ENCODE measurements around the gene PDILT. TPM values are rescaled to one million over a fixed set of nuclear protein-coding genes. Genes with fewer than 3 reads are reported as not detected.

PDILT gene
- total and polyA plus RNA-seq, 11 donors, result not detected

DNA sequence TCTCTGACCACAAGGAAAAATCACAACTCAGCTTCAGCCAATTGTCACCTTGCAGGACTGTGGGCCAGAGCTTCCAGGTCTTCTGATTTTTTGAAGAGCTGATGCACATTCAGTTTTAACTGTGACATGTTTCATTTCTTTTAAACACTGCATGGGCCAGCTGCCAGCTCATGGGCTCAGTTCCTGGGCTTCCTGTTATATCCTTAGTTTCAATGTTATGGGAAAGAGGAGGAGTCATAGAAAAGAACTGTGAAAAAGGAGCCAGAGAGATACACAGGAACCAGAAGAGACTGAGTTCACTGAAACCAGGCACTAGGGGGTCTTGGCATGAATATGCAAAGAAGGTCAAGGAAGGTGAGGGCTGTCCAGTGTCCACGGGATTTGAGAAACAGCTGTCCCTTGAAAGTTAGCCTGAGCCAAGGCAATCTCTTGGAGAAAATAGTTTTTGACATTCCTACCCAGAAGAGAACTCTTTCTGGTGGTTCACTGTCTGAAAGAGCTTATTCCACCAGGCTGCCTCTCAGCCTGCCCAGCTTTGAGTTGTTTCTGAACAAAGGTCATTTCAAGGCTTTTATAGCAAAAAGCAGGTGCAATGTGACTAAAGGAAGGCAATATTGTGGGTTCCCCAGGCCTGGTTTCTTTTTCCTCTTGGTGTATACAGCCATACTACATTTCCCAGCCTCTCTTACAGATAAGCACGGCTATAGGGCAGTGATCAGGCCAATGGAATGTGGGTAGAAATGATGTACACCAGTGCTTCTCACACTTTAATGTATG lies 10.5 kb downstream of the PDILT start:
- no peak overlapping the region for H3K4me3 ChIP-seq
- TF ChIP-seq, protein P1, sequence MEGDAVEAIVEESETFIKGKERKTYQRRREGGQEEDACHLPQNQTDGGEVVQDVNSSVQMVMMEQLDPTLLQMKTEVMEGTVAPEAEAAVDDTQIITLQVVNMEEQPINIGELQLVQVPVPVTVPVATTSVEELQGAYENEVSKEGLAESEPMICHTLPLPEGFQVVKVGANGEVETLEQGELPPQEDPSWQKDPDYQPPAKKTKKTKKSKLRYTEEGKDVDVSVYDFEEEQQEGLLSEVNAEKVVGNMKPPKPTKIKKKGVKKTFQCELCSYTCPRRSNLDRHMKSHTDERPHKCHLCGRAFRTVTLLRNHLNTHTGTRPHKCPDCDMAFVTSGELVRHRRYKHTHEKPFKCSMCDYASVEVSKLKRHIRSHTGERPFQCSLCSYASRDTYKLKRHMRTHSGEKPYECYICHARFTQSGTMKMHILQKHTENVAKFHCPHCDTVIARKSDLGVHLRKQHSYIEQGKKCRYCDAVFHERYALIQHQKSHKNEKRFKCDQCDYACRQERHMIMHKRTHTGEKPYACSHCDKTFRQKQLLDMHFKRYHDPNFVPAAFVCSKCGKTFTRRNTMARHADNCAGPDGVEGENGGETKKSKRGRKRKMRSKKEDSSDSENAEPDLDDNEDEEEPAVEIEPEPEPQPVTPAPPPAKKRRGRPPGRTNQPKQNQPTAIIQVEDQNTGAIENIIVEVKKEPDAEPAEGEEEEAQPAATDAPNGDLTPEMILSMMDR (IDR thresholded peaks at IDR 0.05), result no peak
- TF ChIP-seq POLR2A (IDR thresholded peaks at IDR 0.05), result no peak
- 40 to 53% (median 49%) methylated on average over 2 of the region's 2 CpGs for WGBS, 4 donors
- no peak for ATAC-seq
- peaks cover 0 to 12% (median 7%) of the 10 kb centered on the region in 12 donors for H3K4me1 ChIP-seq
- intact Hi-C loops (cut with DNase I), result no loop called here
- no peaks in the 10 kb centered on the region for H3K9me3 ChIP-seq
- no peak for DNase-seq
- peak overlapping the region in 3 of 12 donors; percentile 16 to 24 (median 18) for H3K27ac ChIP-seq
- no peaks in the 10 kb centered on the region for H3K36me3 ChIP-seq
- H3K27me3 ChIP-seq, result no peaks in the 10 kb centered on the region

DNA sequence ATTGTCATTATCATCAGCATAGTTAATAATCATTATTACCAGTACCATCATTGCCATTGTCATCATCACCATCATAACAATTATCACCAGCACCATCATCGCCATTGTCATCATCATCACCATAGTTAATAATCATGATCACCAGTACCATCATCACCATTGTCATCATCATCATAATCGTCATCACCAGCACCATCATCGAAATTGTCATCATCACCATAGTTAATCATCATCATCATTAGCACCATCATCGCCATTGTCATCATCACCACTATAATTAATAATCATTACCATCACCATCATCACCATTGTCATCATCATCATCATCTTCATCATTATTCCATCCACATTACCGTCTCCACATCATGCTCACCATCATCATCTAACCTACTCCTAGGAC lies 13.5 kb downstream of the PDILT start:
- WGBS, 4 donors, result 85 to 94% (median 94%) methylated on average over 5 of the region's 5 CpGs
- Histone ChIP-seq H3K27me3 (no peaks in the 10 kb centered on the region), H3K9me3 (no peaks in the 10 kb centered on the region), H3K27ac (no peak overlapping the region), H3K36me3 (no peaks in the 10 kb centered on the region), H3K4me3 (no peak overlapping the region), H3K4me1 (peaks cover 0 to 13% (median 7%) of the 10 kb centered on the region in 12 donors)
- ATAC-seq, result no peak
- intact Hi-C loops (cut with DNase I), result no loop called here
- no peak for DNase-seq
- TF ChIP-seq, protein P1 (IDR thresholded peaks at IDR 0.05), result no peak
- TF ChIP-seq POLR2A (IDR thresholded peaks at IDR 0.05), result no peak

DNA sequence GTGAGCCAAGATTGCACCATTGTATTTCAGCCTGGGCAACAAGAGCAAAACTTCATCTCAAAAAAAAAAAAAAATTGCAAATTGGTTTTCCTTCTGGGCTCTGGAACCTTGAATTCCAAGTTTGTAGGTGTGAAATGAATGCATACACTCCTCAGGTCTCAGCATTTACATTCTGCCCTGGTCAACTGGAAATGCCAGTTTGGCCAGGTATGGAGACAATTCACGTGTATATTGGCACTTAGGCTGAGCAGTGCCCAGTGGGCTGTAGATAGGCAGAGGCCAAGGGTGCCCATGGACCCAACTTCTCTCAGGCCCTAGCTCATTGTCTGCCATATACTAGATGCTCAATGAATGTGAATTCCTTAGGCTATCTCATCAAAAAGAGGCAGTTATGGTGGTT lies 15.7 kb downstream of the PDILT start:
- TF ChIP-seq, protein P1 (IDR thresholded peaks at IDR 0.05), result no peak
- TF ChIP-seq POLR2A (IDR thresholded peaks at IDR 0.05), result no peak
- Histone ChIP-seq H3K27me3 (no peaks in the 10 kb centered on the region), H3K4me1 (peaks cover 0 to 9% (median under 1%) of the 10 kb centered on the region in 12 donors), H3K27ac (no peak overlapping the region), H3K36me3 (no peaks in the 10 kb centered on the region), H3K4me3 (no peak overlapping the region), H3K9me3 (no peaks in the 10 kb centered on the region)
- ATAC-seq (no peak), DNase-seq (no peak)
- intact Hi-C loops (cut with DNase I), result loop anchor here in 2 of 10 donors (5.0 kb wide), 2 partner anchors 482 to 832 kb away; partner anchors contain the start of gene VPS35L (in 1 of the 2)
- WGBS, 4 donors, result 78 to 89% (median 84%) methylated on average over 1 of the region's 1 CpG

DNA sequence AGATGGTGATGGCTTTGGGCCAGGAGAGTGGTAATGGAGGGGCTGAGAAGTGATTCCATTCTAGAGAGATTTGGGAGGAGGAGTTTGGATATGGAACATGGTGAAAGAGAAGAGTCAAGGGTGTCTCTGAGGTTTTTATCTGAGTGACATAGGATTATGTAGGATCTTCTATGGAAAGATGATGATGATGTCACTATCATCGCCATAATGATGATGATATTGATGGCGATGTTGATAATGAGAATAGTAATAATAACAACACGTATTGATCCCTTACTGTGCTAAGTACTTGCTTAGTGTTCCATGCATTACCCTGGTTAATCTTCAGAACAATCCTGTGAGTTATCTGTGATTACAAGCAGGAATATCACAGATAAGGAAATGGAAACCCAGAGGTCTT lies 16.6 kb downstream of the PDILT start:
- no peak overlapping the region for H3K4me3 ChIP-seq
- H3K27ac ChIP-seq, result no peak overlapping the region
- 90 to 96% (median 96%) methylated on average over 3 of the region's 3 CpGs for WGBS, 4 donors
- TF ChIP-seq, protein P1 (IDR thresholded peaks at IDR 0.05), result no peak
- TF ChIP-seq POLR2A (IDR thresholded peaks at IDR 0.05), result no peak
- no peaks in the 10 kb centered on the region for H3K9me3 ChIP-seq
- H3K4me1 ChIP-seq, result peaks cover 0 to 5% (median 0%) of the 10 kb centered on the region in 12 donors
- intact Hi-C loops (cut with DNase I), result loop anchor here in 2 of 10 donors (5.0 kb wide), 2 partner anchors 481 to 831 kb away; partner anchors contain the start of gene VPS35L (in 1 of the 2)
- no peaks in the 10 kb centered on the region for H3K27me3 ChIP-seq
- no peak for DNase-seq
- no peaks in the 10 kb centered on the region for H3K36me3 ChIP-seq
- no peak for ATAC-seq
